Fibroblast of lung (primary cell): ENCODE data around the gene MAL. TPM values are rescaled to one million over a fixed set of nuclear protein-coding genes. Genes with fewer than 3 reads are reported as not detected.

Experiments
- DNase-seq, 2 donors: peaks; one replicate each; pipeline versions ENCODE4 v3.0.0 to v3.0.0-alpha.2; 2010; ENCODE audit warnings: low read depth in 2 of 2
- H2AFZ ChIP-seq: 2 replicates; pipeline ENCODE4 v1.5.1; 2012; ENCODE audit warnings: low read length, control low read depth, inconsistent platforms
- H3K27ac ChIP-seq: 2 replicates; pipeline ENCODE4 v1.5.1; 2011; ENCODE audit warnings: low read length, control low read depth; ENCODE audit not compliant: insufficient read depth
- H3K27me3 ChIP-seq: 2 replicates; pipeline ENCODE4 v1.5.1; 2011; ENCODE audit warnings: mild to moderate bottlenecking, low read length; ENCODE audit not compliant: control insufficient read depth, insufficient read depth
- H3K36me3 ChIP-seq: 2 replicates; pipeline ENCODE4 v1.5.1; 2011; ENCODE audit warnings: low read length; ENCODE audit not compliant: control insufficient read depth, insufficient read depth
- H3K4me1 ChIP-seq: 2 replicates; pipeline ENCODE4 v1.5.1; 2011; ENCODE audit warnings: low read length; ENCODE audit not compliant: control insufficient read depth, insufficient read depth; ENCODE audit errors: extremely low read depth
- H3K4me2 ChIP-seq: 2 replicates; pipeline ENCODE4 v1.5.1; 2011; ENCODE audit warnings: low read length, control low read depth; ENCODE audit not compliant: insufficient read depth; ENCODE audit errors: extremely low read depth
- H3K4me3 ChIP-seq, 4 experiments: fragments of 200-600 bp in 1 of 4; sonication (generic) in 1 of 4; replicated peaks in 1 of 4; 2 replicates each; pipeline ENCODE4 v1.5.1; 2011 to 2016; ENCODE audit warnings: low read length in 4 of 4, low read depth in 3 of 4, mild to moderate bottlenecking in 3 of 4, control low read depth in 2 of 4, inconsistent platforms in 1 of 4, mixed read lengths in 1 of 4; ENCODE audit not compliant: insufficient read depth in 1 of 4; ENCODE audit errors: control extremely low read depth in 1 of 4
- H3K79me2 ChIP-seq: 2 replicates; pipeline ENCODE4 v1.5.1; 2012; ENCODE audit warnings: mild to moderate bottlenecking, low read length, inconsistent platforms; ENCODE audit not compliant: control insufficient read depth, insufficient read depth
- H3K9ac ChIP-seq: 2 replicates; pipeline ENCODE4 v1.5.1; 2011; ENCODE audit warnings: mild to moderate bottlenecking, low read length, control low read depth; ENCODE audit not compliant: insufficient read depth
- H3K9me3 ChIP-seq: 2 replicates; pipeline ENCODE4 v1.5.1; 2012; ENCODE audit warnings: low read depth, low read length; ENCODE audit not compliant: control insufficient read depth, insufficient read depth
- H4K20me1 ChIP-seq: 2 replicates; pipeline ENCODE4 v1.5.1; 2011; ENCODE audit warnings: low read length; ENCODE audit not compliant: control insufficient read depth, insufficient read depth; ENCODE audit errors: extremely low read depth
- EZH2 ChIP-seq: IDR thresholded peaks from 2 replicates; pipeline ENCODE4 v1.5.1; 2012; ENCODE audit warnings: low read length, control low read depth, mild to moderate bottlenecking; ENCODE audit errors: missing control alignments
- polyA plus RNA-seq, 2 donors: library from polyadenylated mRNA; depleted of rRNA in 1 of 2; stranded (reverse) in 1 of 2; unstranded in 1 of 2; fragments of >200 nt; gene quantifications; 2 replicates each; pipeline ENCODE4 v1.2.1, GENCODE V29; 2011 to 2012; ENCODE audit warnings: missing spikeins in 1 of 2
- total RNA-seq: library from RNA; depleted of rRNA; stranded (reverse); fragments of >200 nt; gene quantifications from 2 replicates; pipeline ENCODE4 v1.2.1, GENCODE V29; 2014
- TF ChIP-seq, protein P1 (sequence below), 2 donors: IDR thresholded peaks in 1 of 2; conservative IDR thresholded peaks in 1 of 2; 1 replicate in 1 of 2; 2 replicates in 1 of 2; pipeline ENCODE4 v1.5.1; 2011 to 2012; ENCODE audit warnings: low read length in 2 of 2, control low read depth in 1 of 2, inconsistent platforms in 1 of 2, low read depth in 1 of 2, mild to moderate bottlenecking in 1 of 2

Gene MAL
- total and polyA plus RNA-seq, 2 donors (not counting 1 experiment from before 2014, with no cell fraction given), result not detected

DNA sequence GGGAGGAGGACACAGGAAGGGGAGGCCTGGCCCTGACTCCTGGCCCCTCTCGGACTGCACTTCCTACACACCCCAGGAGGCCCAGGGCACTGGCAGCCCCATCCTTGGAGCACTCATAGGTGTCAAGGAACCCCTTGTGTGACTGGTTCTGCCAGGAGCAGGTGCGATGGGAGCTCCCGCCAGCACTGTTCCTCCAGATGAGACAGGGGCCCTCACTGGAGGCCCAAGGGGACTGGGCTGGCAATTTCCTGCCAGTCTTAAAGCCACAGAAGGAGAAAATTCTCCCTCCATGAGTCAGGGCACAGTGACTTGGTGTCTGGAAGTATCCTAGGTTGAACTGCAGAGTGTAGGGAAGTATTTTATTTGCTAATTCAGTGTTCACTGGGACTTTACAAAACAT lies 42.8 kb upstream of the MAL start:
- Histone ChIP-seq H3K9ac (no peak overlapping the region), H3K79me2 (no peaks in the 10 kb centered on the region), H3K27me3 (no peaks in the 10 kb centered on the region), H4K20me1 (no peaks in the 10 kb centered on the region), H3K4me2 (no peak overlapping the region), H3K4me3 (no peak overlapping the region), H3K4me1 (no peaks in the 10 kb centered on the region), H3K27ac (no peak overlapping the region), H2AFZ (no peak overlapping the region), H3K36me3 (no peaks in the 10 kb centered on the region), H3K9me3 (no peaks in the 10 kb centered on the region)
- peak in 1 of 2 donors; percentile 30 for DNase-seq
- TF ChIP-seq, protein P1, sequence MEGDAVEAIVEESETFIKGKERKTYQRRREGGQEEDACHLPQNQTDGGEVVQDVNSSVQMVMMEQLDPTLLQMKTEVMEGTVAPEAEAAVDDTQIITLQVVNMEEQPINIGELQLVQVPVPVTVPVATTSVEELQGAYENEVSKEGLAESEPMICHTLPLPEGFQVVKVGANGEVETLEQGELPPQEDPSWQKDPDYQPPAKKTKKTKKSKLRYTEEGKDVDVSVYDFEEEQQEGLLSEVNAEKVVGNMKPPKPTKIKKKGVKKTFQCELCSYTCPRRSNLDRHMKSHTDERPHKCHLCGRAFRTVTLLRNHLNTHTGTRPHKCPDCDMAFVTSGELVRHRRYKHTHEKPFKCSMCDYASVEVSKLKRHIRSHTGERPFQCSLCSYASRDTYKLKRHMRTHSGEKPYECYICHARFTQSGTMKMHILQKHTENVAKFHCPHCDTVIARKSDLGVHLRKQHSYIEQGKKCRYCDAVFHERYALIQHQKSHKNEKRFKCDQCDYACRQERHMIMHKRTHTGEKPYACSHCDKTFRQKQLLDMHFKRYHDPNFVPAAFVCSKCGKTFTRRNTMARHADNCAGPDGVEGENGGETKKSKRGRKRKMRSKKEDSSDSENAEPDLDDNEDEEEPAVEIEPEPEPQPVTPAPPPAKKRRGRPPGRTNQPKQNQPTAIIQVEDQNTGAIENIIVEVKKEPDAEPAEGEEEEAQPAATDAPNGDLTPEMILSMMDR (conservative IDR thresholded peaks at IDR 0.05 in 1 of 2, IDR thresholded peaks at IDR 0.05 in 1 of 2; ENCODE audit: low read depth in 1 of 2, low read length in 2 of 2), result no peak
- TF ChIP-seq EZH2, result no peak

DNA sequence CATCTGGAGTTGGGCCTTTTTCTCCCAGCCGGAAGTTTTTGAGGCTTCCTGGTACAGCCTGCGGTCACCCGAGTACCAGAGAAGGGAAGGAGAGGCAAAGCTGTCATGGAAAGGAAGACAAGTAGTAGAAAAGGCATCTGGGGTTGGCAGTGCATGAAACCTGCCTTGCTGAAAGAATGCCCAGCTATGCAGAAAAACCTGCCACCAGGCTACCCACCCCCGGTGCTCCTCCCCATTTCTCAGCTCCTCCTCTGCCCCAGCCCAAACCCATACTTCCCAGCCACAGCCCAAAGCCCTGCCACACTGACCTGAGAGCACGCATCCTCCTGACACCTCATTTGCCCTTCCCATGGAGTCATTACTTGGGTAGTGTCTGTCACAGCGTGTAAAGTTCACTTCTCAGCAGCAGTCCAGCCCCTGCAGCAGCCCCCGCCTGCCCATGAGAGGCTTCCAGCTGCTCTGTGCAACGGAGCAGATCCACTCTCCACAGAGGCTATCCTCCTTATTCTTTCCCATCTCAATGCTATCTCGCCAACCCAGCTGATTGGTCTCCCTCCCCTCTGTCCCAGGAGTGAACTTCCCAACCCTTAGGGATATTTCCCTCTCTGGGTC lies 40.4 kb upstream of the MAL start:
- no peak overlapping the region for H2AFZ ChIP-seq
- no peak overlapping the region for H3K27ac ChIP-seq
- no peak overlapping the region for H3K4me2 ChIP-seq
- no peak for DNase-seq
- no peak overlapping the region for H3K4me3 ChIP-seq
- H3K9me3 ChIP-seq, result no peaks in the 10 kb centered on the region
- no peaks in the 10 kb centered on the region for H4K20me1 ChIP-seq
- H3K79me2 ChIP-seq, result no peaks in the 10 kb centered on the region
- H3K9ac ChIP-seq, result no peak overlapping the region
- TF ChIP-seq EZH2, result no peak
- TF ChIP-seq, protein P1 (conservative IDR thresholded peaks at IDR 0.05 in 1 of 2, IDR thresholded peaks at IDR 0.05 in 1 of 2; ENCODE audit: low read depth in 1 of 2, low read length in 2 of 2), result no peak
- no peaks in the 10 kb centered on the region for H3K27me3 ChIP-seq
- no peaks in the 10 kb centered on the region for H3K36me3 ChIP-seq
- H3K4me1 ChIP-seq, result no peaks in the 10 kb centered on the region

DNA sequence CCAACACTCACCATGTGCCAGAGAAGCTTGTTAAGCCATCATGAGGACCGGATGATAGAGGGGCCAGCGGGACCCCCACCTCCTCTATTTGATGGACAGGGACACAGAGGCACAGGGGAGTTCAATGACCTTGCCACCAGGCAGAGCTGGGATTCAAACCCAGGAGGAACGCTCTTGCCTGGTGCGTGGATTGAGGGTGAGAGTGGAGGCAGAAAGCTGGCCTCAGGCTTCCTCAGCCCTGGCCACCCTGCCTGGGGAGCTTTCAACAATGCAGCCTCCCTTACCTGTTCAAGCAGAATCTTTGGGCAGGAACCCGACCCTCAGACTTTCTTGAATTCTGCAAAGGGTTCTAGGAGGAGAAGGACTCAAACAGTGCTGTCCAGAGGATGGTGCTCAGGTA lies 39.9 kb upstream of the MAL start:
- H3K9me3 ChIP-seq, result no peaks in the 10 kb centered on the region
- H3K4me2 ChIP-seq, result no peak overlapping the region
- no peaks in the 10 kb centered on the region for H4K20me1 ChIP-seq
- H3K27ac ChIP-seq, result no peak overlapping the region
- H2AFZ ChIP-seq, result no peak overlapping the region
- TF ChIP-seq, protein P1 (conservative IDR thresholded peaks at IDR 0.05 in 1 of 2, IDR thresholded peaks at IDR 0.05 in 1 of 2; ENCODE audit: low read depth in 1 of 2, low read length in 2 of 2), result no peak
- no peak for TF ChIP-seq EZH2
- no peak overlapping the region for H3K4me3 ChIP-seq
- no peaks in the 10 kb centered on the region for H3K4me1 ChIP-seq
- no peak for DNase-seq
- H3K36me3 ChIP-seq, result no peaks in the 10 kb centered on the region
- H3K79me2 ChIP-seq, result no peaks in the 10 kb centered on the region
- H3K27me3 ChIP-seq, result no peaks in the 10 kb centered on the region
- no peak overlapping the region for H3K9ac ChIP-seq
